HG03432 (cell line): ENCODE results near the gene MRPL28.
A peak's percentile ranks its signal among the peaks of the same experiment; 100 is the strongest.
"Not testable (repeated sequence)": the region's sequence is repeated elsewhere in the genome, so short reads cannot be mapped to it uniquely, and the experiment has no call there.

ENCODE experiments used
- ATAC-seq: cut with Tn5 transposase; IDR thresholded peaks from one replicate; pipeline ENCODE4 v1.9.1; 2021; ENCODE audit warnings: mild to moderate bottlenecking, moderate library complexity; ENCODE audit not compliant: unreplicated experiment

MRPL28 gene

GRCh38 chr16:391885-392335, 21.6 kb upstream of the MRPL28 start:
- ATAC-seq = no peak

GRCh38 chr16:389352-389751, 19.0 kb upstream of the MRPL28 start:
- ATAC-seq = no peak

GRCh38 chr16:387761-388666, 17.7 kb upstream of the MRPL28 start:
- not testable (repeated sequence) for ATAC-seq

- no peak for ATAC-seq
Observed at GRCh38 chr16:386641-387156, 16.4 kb upstream of the MRPL28 start.

- no peak for ATAC-seq
Observed at GRCh38 chr16:383326-384051, 13.2 kb upstream of the MRPL28 start.

GRCh38 chr16:381789-382717, 11.7 kb upstream of the MRPL28 start, which contains the start of gene PGAP6:
Gene PGAP6, minus strand, starts transcription at chr16:381978. Its CDS starts 157 bp downstream, at chr16:381821.
- ATAC-seq = peak; percentile 55

- ATAC-seq = peak; percentile 28
Observed at GRCh38 chr16:381012-381788, 10.9 kb upstream of the MRPL28 start.

GRCh38 chr16:380762-381011, 10.3 kb upstream of the MRPL28 start:
- ATAC-seq = no peak

- ATAC-seq = no peak
Observed at GRCh38 chr16:379961-380761, 9.8 kb upstream of the MRPL28 start.

GRCh38 chr16:379183-379960, 9.0 kb upstream of the MRPL28 start:
- ATAC-seq = no peak

- ATAC-seq = no peak
Observed at GRCh38 chr16:378821-379182, 8.5 kb upstream of the MRPL28 start.

- ATAC-seq = not testable (repeated sequence)
Observed at GRCh38 chr16:378113-378820, 7.9 kb upstream of the MRPL28 start.

GRCh38 chr16:377419-377951, 7.1 kb upstream of the MRPL28 start:
- ATAC-seq = no peak

- no peak for ATAC-seq
Observed at GRCh38 chr16:376817-377418, 6.6 kb upstream of the MRPL28 start.

- no peak for ATAC-seq
Observed at GRCh38 chr16:375927-376816, 5.8 kb upstream of the MRPL28 start.

GRCh38 chr16:375212-375611, 4.9 kb upstream of the MRPL28 start:
- no peak for ATAC-seq
